ENCODE measurements around the gene RASAL2.

GRCh38 chr1:178405137-178405536, 311.2 kb downstream of the RASAL2 start:
- TF ChIP-seq, protein P1, sequence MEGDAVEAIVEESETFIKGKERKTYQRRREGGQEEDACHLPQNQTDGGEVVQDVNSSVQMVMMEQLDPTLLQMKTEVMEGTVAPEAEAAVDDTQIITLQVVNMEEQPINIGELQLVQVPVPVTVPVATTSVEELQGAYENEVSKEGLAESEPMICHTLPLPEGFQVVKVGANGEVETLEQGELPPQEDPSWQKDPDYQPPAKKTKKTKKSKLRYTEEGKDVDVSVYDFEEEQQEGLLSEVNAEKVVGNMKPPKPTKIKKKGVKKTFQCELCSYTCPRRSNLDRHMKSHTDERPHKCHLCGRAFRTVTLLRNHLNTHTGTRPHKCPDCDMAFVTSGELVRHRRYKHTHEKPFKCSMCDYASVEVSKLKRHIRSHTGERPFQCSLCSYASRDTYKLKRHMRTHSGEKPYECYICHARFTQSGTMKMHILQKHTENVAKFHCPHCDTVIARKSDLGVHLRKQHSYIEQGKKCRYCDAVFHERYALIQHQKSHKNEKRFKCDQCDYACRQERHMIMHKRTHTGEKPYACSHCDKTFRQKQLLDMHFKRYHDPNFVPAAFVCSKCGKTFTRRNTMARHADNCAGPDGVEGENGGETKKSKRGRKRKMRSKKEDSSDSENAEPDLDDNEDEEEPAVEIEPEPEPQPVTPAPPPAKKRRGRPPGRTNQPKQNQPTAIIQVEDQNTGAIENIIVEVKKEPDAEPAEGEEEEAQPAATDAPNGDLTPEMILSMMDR (IDR thresholded peaks at IDR 0.05): no peak
- no peak for TF ChIP-seq EZH2 (IDR thresholded peaks at IDR 0.05)
- TF ChIP-seq EZH2phosphoT487 (IDR thresholded peaks at IDR 0.05): no peak

All from neural progenitor cell (in vitro differentiated cells).